ENCODE results near the gene MAPKBP1. TPM values are rescaled to one million over a fixed set of nuclear protein-coding genes. Genes with fewer than 3 reads are reported as not detected.

MAPKBP1 gene
- polyA plus RNA-seq, 1 donor, result 13.1 TPM

DNA sequence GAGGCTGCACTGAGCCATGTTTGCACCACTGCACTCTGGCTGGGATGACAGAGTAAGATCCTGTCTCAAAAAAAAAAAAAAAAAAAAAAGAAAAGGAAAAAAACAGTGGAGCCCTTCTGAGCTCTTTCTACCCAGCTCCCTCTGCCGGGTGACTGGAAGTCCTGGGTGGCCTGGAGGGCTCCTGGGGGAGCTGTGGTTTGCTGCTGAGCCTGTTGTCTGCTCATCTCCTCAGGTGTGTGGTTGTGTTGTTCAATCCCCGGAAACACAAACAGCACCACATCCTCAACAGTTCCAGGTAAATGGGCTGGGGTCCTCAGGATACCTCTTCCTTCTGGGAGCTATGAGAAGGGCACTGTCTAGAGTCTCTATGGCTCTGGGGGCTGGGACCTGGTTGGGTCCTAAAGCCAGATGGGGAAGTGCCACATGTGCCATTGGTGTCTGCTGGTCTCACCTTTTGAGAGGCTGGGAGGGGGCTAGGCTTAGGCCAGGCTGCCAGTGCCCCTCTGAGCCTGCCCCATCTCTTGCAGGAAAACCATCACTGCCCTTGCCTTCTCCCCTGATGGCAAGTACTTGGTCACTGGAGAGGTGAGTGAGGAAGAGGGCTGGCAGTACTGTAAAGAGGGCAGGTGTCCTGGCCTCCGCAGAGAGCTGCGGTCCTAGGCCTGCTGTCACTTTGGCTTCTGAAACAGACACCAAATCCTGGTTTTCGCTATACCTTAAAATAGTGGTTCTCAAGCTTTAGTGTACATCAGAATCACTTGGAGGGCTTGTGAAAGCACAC is 36.6 kb downstream of the MAPKBP1 start:
- DNase-seq, result no peak

DNA sequence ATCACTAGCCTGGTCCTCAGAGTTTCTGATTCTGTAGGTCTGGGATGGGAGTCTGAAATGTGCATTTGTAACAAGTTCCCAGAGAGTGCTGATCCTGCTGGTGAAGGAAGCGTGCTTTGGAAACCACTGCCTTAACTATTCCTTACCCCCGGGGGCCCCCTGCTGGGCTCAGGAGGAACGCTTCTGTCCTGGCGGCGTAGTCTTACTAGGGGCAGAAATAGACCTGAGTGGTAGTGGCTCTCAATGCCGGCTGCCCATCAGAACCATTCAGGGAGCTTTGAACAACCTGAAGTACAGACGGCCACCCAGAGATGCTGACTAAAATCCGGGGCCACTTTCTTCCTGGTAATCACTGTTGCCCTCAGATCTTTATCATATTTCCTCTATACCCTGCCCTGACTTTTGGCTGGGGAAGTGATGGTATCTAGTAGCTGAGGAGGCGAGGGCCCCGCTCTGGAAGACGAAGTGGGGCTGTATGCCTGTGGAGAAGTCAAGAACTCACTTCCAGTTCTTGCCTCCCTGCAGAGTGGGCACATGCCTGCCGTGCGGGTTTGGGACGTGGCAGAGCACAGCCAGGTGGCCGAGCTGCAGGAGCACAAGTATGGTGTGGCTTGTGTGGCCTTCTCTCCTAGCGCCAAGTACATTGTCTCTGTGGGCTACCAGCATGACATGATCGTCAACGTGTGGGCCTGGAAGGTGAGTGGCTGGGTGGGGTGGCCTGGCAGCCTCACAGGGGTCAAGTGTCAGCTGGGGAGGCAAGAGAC is 37.3 kb downstream of the MAPKBP1 start:
- DNase-seq, result peak; percentile 79

DNA sequence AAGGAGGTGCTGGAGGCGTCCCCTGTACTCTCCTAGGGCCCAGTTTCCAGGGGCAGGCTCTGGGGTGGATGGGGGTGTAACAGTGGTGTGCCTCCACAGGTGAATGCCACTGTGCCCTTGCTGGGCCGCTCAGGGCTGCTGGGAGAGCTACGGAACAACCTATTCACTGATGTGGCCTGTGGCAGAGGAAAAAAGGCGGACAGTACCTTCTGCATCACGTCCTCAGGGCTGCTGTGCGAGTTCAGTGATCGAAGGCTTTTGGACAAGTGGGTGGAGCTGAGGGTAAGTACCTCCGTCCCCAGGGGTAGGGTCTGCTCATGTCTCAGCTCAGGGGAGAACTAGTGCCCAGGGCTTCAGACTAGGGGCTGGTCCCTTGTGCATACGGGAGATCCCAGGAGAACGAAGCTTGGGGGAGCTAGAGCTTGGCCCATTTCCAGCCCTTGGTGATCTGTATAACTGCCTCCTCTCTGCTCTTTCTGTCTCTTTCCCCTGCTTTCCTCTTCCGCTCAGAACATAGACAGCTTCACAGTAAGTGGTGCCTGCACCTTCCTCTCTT is 38.6 kb downstream of the MAPKBP1 start:
- no peak for DNase-seq

DNA sequence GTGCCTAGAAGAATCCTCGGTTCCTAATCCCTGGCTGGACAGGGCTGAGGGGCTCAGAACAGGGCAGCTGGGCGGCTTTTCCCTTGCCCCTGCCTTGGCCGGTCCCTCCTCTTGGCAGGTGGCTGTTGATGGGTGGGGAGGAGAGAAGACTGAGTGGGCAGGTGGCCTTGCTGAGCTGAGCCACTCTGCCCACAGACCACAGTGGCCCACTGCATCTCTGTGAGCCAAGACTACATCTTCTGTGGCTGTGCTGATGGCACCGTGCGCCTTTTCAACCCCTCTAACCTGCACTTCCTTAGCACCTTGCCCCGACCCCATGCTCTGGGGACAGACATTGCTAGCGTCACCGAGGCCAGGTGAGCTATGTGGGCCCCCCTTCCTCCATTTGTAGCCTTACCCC is 39.1 kb downstream of the MAPKBP1 start:
- DNase-seq, result no peak

DNA sequence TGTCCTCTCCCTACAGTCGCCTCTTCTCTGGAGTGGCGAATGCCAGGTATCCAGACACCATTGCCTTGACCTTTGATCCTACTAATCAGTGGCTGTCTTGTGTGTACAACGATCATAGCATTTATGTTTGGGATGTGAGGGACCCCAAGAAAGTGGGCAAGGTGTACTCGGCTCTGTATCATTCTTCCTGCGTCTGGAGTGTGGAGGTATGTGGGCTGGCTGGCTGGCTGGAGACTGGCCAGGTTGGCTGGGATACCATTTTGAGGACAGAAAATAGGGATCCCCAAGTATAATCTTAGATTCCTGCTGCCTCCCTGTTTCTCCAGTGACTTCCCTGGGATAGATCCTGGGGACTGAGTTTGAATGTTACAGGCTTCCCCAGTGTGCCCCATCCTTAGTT is 40.2 kb downstream of the MAPKBP1 start:
- no peak for DNase-seq

DNA sequence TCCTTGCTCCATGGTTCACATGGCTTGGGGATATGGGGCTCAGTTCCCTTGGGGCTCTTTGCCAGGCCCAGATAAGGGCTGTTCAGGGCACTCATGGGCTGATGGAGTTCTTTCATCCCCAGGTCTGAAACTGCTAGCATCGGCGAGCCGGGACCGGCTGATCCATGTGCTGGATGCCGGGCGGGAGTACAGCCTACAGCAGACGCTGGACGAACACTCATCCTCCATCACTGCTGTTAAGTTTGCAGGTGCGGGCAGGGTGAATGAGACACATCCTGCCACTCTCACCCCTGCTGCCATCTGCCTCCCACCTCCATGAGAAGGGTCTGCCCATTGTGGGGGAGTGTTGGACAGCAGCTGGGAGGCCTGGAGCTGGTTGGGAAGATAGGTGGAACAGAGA is 42.5 kb downstream of the MAPKBP1 start:
- DNase-seq, result no peak

DNA sequence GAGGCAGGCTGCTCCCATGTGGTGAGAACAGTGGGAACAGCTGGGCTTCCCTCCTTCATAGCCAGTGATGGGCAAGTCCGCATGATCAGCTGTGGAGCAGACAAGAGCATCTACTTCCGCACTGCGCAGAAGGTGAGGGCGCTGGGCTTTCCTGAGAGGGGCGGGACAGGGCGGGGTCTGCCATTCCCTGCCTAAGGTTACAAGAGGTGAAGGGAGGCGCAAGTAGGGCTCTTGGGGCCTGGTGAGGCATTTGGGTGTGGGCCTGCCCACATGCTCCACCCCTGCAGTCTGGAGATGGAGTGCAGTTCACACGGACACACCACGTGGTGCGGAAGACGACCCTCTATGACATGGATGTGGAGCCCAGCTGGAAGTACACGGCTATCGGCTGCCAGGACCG is 43.0 kb downstream of the MAPKBP1 start:
- no peak for DNase-seq

DNA sequence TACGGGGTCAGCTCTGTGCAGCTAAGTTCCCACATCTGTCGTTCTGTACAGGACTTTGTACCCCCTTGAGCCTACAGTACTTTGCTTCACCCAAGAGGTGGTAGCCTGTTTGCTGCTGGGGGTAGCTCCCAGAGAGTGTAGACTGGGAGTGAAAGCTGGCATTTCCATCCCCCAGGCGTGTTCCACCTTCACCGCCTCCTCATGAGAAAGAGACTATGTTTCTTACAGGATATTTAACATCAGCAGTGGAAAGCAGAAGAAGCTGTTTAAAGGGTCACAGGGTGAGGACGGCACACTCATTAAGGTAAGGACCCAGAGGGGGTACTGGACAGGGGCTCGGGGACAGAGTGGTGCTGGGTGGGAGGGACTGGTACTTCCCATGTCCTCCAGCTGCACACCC is 43.5 kb downstream of the MAPKBP1 start:
- no peak for DNase-seq

DNA sequence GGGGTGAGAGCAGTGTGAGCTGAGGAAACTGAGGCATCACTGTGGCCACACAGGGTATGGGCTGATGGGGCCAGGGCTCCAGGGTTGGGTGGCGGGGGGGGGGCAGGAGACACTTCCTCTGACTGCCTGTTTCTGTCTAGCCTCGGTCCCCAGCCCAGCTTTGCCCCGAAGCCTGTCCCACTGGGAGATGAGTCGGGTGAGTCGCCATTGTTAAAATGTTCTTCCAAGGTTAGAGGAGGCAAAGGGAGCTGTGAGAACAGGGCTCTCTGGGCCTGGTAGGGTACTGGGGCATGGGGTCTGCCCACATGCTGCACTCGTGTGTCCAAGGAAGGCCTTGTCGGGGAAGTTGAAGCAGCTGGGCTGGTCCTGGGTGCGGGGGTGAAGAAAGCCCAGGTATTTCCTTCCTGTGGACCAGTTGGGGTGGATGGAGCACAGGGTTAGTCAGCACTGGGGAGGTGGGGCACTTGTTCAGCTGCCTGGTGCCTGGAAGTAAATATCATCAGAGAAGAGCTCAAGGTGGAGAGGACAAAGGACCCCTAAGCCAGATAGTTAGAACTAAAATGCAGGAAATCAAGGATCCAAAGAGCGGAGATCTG is 45.3 kb downstream of the MAPKBP1 start:
- no peak for DNase-seq

DNA sequence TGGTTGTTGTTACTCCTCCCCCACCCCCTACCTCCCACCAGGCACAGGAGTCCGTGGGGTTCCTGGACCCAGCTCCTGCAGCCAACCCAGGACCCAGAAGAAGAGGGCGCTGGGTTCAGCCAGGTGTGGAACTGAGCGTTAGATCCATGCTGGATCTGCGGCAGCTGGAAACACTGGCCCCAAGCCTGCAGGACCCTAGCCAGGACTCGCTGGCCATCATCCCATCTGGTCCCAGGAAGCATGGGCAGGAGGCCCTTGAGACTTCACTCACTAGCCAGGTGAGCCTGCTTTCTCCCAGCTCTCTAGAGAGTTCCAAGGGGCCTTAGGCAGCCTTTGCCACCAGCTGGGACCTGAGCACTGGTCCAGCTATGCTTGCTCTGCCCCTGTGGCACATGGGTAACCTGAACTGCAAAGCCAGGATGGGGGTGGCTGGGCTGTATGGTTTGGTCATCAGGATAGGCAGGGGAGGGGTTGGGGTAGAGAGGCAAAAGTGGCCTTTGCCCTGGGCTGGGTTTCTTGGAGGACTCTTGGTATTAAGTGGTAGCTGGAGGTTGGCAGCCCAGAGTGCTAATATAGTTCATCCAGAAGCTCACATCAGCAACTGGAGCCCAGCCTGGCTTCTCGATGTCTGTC is 46.6 kb downstream of the MAPKBP1 start:
- no peak for DNase-seq

DNA sequence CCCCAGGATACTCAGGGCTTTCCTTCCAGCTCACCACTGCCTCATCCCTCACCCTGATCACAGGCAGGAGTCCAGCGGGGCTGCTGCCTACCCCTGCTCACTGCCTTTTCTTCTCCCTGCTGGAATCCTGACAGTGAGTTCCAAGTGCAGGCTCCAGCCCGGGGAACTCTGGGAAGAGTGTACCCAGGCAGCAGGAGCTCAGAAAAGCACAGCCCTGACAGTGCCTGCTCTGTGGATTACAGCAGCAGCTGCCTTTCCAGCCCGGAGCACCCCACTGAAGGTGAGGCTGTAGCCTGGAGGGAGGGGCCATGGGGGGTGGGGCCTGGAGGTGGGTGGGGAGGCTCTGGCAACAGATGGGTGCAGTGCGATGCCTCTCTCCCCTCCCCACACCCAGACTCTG is 47.5 kb downstream of the MAPKBP1 start:
- DNase-seq, result no peak

DNA sequence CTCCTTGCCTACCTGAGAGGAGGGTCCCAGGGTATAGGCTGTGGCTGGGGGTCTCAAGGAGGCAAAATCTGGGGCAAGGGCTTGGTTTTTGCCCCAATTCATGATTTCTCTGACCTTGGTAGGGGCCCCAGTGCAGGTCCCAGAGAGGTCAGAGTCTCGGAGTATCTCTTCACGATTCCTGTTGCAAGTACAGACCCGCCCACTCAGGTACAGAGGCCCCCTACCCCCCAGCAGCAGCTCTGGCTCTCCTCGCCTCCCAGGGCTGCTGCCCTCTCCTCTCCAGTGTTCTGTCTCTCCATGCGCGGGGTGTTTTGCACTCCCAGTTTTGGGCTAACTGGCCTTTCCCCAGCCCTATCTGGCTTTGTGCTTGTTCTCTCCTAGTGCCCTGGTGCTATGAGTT is 48.2 kb downstream of the MAPKBP1 start:
- DNase-seq, result no peak

DNA sequence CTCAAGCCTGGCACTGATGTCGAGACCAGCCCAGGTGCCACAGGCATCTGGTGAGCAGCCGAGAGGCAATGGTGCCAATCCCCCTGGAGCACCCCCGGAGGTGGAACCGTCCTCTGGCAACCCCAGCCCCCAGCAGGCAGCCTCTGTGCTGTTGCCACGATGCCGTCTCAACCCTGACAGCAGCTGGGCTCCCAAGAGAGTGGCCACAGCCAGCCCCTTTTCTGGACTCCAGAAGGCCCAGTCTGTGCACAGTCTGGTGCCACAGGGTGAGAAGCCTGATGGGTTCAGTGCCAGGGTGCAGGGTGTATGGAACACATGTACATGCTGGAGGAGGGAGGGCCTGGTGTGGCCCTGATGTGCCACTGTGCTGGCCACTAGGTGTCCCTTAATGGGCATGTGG is 48.7 kb downstream of the MAPKBP1 start:
- no peak for DNase-seq

DNA sequence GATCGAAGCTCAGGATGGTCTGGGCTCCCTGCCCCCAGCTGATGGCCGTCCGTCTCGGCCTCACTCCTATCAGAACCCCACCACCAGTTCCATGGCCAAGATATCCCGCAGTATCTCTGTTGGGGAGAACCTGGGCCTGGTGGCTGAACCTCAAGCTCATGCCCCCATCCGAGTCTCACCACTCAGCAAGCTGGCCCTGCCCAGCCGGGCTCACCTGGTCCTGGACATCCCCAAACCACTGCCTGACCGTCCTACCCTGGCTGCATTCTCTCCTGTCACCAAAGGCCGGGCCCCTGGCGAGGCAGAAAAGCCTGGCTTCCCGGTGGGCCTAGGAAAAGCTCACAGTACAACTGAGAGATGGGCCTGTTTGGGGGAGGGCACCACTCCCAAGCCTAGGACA is 49.2 kb downstream of the MAPKBP1 start:
- no peak for DNase-seq

DNA sequence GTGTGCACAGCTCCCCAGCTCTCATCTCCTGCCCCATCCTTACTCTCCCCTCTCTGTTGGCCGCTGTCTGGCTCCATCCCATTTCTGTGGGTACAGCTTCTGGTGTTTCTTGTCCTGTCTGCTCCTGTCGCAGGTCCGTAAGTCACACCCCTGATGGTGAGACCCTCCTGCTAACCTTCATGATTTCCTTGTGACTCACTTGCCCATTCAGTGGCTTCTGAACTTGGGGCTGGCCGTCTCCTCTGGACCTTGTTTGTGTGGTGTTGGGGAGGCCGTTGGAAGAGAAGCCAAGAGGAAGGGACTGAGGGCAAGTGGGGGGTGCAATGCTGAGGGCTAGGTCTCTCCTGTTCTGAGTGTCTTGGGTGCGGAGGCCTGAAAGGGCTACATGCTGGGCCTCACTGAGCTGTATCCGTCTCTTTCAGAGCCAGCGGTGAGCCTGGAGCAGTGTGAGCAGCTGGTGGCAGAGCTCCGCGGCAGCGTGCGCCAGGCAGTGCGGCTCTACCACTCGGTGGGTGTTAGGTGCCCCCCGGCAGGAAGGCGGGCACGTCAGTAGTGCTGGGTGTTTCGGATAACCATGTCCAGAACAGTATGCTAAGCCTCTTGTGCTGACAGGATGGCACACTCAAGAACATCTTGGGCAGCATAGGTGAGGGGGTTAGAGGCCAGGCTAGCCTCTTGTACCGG is 49.9 kb downstream of the MAPKBP1 start:
- DNase-seq, result no peak

DNA sequence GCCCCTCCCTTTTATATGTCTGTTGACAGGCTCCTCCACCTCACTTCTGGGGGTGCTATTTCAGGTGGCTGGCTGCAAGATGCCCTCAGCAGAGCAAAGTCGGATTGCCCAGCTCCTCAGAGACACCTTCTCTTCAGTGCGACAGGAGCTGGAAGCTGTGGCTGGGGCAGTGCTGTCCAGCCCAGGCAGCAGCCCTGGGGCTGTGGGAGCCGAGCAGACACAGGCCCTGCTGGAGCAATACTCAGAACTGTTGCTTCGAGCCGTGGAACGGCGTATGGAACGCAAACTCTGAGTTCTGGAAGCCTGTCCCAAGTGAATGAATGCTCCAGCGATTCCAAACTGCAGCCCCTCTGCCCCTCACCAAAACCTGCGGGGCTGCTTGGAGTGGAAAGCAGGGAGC is 50.9 kb downstream of the MAPKBP1 start:
- no peak for DNase-seq

DNA sequence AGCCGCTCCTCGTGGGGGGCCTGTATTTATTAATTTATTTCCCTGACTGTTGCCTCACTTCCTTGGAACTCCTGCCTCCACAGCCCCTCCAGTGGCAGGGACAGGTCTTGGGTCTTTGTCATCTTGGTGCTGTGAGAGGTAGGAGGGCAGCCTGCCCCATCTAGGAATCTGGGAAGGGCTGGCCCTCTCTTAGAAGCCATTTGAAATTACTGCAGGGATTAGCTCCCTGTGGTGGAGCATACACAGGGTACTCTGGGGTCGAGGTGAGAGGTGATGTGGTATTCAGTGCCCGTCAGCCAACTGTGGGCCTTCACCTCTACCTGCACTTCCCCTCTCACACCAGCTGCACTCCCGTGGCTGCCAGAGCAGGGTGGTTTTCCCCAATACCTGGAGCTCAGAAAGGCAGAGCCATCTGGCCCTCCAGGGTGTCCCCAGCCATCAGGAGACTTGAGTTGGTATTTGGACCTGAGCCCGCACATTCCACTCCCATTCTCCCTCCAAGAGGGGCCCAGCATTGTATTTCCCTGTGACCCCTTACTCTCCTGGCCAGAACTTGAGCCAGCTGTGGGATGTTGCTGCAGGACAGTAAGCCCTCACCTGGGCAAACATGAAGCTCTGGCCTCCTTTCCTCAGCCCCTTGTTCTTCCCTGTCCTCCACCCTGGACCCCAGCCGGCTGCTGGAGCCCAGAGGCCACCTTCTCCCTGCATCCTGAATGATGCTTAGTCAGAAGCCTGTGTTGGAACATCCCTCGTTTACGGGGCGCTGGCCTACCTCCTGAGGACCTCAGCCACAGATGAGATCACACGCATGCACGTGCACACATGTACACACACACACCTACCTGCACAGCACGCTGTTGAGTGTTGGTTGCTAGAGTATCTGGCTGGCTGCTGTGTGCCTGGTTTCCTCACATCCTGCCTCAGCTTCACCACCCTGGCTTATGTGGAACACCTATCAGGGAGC is 51.6 kb downstream of the MAPKBP1 start:
- no peak for DNase-seq

DNA sequence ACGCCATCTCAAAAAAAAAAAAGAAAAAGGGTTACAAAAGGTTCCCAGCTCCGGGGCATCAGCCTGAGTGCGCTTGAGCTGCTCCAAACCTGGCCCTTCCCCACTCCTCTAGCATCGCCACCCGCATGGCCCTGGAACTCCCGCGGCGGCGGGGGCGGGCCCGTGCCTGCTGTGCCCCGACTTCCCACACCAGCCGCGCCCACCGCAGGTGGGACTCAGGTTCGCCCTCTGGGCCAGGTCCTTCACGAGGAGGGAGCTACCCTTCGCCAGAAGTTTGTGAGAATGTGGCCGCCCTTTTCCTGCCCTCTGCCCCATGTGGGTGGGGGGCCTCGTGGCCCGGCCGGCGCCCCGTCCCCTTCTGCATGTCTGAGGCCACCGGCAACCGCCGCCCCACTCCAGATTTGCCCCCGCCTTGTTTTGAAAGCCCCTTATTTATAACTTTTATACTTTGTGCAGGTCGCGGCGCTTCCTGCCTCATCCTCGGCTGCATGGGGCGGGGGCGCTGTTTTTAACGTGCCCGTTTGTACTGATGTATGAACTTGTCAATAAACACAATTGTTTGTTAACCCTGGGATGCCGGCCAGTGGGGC is 53.1 kb downstream of the MAPKBP1 start:
- no peak for DNase-seq

DNA sequence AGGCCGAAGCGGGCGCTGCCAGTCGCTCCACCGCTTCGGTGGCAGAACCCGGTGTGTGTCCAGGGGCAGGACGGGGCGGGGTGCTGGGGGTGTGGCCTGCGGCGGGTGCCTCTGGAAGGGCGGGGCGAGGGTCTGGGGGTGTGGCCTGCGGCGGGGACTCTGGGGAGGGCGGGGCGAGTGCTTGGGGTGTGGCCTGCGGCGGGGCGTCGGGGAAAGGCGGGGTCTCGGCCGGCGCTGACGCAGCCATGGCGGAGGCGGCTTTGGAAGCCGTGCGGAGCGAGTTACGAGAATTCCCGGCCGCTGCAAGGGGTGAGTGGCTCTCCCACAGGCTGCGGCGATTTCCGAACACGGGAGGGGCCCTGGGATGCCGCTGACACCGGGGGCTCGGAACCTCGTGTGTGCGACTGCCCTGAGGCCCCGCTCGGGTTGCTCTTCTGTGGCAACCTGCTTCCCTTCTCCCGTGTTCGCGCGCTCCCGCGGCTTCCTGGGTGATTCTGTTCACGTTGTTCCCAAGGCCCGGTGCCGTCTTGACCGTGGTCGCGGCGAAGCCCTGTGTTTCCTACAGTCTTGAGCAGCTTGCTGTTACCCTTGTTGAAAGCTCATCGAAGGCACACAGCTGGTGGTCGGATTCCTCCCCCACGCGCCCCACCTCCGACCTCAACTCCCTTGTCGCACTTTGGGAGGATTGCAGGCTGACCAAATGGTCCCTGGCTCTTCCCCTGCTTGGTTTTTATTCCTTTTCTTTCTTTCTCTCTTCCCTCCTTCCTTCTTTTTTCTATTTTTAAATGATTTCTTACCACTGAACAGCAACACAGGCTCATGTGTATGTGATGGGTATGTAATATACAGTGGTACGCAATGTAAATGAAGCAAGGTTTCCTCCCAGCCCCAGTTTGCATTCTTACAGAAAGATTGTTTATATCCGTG is 53.9 kb downstream of the MAPKBP1 start, which contains the start of gene JMJD7:
JMJD7 (plus strand) TSS at position 213 of the 927 bp plus-strand sequence; CDS start at position 246, 33 bp downstream.
- peak; percentile 89 for DNase-seq

DNA sequence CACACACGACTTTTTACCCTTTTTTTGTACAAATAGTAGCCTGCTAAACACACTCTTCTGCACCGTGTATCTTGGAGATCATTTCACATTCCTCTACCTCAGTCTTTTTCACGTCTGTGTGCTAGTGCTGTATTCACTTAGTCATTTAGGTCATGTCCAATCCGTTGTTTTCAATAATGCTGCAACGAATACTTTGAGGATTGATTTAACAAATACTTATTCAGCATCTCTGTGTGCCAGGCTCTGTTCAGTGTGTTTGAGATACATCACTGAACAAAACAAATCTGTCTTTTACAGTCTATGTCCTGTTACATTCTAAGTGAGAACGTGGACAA is 54.5 kb downstream of the MAPKBP1 start:
- no peak for DNase-seq

All from hindlimb muscle (tissue), 1 donor.